Prostate gland (tissue), 2 donors: ENCODE measurements around the gene WFIKKN2.

ENCODE experiments used
- CTCF ChIP-seq, 4 experiments: fragments of 200-600 bp in 2 of 4; fragments of 450-650 bp in 2 of 4; sonication (generic) in 2 of 4; IDR thresholded peaks; 1 replicate in 3 of 4; 2 replicates in 1 of 4; pipeline ENCODE4 v1.5.1; 2016 to 2019; ENCODE audit warnings: antibody characterized with exemption in 4 of 4, mild to moderate bottlenecking in 2 of 4, moderate library complexity in 2 of 4
- POLR2A ChIP-seq: fragments of 450-650 bp; IDR thresholded peaks from one replicate; pipeline ENCODE4 v1.6.1; 2016; ENCODE audit warnings: antibody characterized with exemption, mild to moderate bottlenecking
- POLR2AphosphoS5 ChIP-seq: sonication (generic); formaldehyde crosslinking; IDR thresholded peaks from one replicate; pipeline ENCODE4 v1.6.1; 2017; ENCODE audit warnings: antibody characterized with exemption

GRCh38 chr17:50787106-50787505 is 48.3 kb upstream of the WFIKKN2 start:
- TF ChIP-seq CTCF (IDR thresholded peaks at IDR 0.05) = no peak
- TF ChIP-seq POLR2AphosphoS5 = no peak
- TF ChIP-seq POLR2A = no peak
